ENCODE data around the gene KCNQ1.

KCNQ1 gene

DNA sequence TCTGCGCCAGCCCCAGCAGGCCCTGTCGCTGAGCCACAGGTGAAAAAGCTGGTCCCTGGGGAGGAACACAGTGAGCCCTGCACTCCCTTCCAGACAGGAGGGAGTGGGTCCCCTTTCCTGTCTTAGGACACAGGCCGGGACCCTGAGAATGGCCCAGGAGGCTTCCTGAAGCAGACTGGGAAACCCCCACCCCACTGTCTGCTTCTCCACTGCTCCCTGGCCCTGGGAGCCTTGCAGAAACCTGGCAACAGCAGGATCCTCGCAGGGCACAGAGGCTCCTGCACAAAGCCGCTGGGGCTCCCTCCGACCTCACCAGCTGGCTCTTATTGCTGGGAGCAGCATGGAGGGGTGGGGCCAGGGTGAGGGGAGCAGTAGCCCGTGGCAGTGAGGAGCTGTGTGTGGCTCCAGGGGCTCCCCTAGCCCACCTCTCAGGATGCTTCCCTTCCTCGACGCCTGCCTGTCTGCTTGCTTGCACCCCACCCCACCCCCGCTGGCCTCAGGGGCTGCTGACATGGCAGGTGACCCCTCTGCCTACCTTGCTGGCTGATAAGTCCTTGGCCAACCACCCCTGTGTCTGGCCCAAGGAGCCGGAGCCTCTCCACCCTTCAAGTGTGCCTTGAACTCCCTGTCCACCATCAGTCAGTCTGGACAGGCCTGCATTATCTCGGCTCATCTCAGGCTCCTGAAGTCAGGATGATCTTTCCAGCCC, 327.1 kb downstream of the KCNQ1 start:
- no peak overlapping the region for H3K27ac ChIP-seq
- TF ChIP-seq, protein P1, sequence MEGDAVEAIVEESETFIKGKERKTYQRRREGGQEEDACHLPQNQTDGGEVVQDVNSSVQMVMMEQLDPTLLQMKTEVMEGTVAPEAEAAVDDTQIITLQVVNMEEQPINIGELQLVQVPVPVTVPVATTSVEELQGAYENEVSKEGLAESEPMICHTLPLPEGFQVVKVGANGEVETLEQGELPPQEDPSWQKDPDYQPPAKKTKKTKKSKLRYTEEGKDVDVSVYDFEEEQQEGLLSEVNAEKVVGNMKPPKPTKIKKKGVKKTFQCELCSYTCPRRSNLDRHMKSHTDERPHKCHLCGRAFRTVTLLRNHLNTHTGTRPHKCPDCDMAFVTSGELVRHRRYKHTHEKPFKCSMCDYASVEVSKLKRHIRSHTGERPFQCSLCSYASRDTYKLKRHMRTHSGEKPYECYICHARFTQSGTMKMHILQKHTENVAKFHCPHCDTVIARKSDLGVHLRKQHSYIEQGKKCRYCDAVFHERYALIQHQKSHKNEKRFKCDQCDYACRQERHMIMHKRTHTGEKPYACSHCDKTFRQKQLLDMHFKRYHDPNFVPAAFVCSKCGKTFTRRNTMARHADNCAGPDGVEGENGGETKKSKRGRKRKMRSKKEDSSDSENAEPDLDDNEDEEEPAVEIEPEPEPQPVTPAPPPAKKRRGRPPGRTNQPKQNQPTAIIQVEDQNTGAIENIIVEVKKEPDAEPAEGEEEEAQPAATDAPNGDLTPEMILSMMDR (conservative IDR thresholded peaks at IDR 0.05), result no peak

DNA sequence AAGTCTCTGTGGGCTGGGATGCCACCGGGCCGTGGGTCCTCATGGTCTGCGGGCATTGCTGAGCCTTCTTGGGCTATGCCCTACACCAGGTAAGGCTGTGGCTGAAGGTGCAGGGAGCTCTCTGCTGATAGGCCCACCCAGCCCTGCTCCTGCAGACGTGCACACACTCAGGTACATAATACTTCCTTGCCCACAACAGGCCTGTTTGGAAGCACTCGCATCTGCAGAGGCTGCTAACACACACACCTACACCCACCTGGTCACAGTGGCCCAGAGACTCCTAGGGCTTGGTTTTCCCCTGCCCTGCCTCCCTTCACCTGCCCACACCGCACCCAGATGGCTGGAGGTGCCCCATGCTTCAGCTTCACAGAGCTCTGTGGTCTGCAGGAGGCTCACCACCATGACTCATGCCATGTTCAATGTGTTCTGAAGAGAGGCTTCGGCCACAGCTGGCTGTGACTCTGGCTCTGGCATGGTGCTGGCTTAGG, 327.8 kb downstream of the KCNQ1 start:
- TF ChIP-seq, protein P1 (conservative IDR thresholded peaks at IDR 0.05), result no peak
- H3K27ac ChIP-seq, result no peak overlapping the region

DNA sequence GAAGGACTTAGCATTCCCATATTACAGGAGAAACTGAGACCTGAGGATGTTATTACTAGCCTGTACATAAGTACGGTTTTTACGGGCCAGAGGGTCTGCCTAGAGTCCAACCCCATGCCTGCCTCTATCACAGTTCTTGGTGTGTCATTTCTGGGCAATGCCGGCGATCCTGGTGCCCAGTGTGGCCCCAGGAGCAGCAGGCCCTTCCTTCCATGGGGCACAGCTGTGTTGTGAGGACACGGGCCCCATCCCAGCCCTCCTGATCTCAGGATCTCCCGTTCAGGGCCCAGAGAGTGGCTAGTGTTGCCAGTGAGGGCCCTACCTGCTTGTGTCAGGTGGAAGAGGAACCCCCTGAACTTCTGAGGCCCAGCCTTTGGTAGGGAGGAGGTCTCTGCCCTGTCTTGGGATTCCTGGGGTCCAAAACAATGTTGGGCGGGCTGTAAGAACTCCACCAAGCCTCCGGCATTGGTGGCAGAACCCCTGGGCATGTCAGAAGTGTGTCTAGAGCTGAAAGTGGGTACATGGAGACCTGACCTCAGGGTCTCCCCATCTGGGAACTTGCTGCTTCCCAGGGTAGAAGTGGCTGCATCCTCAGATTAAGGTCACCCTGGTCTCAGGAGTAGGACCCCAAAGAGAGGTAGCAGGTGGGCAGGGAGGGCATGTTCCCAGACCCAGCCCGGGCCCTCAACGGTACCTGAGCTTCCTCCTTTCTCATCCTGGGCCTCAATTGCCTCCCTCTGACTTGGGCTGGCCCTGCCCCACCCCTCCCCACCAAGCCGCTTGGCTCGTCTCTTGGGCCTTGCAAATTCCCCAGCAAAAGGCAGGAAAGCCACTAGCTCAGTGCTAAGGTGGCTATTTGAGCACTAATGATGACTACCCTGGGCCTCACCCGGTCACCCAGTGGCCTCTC, 329.6 kb downstream of the KCNQ1 start:
- TF ChIP-seq, protein P1 (conservative IDR thresholded peaks at IDR 0.05), result no peak
- no peak overlapping the region for H3K27ac ChIP-seq

DNA sequence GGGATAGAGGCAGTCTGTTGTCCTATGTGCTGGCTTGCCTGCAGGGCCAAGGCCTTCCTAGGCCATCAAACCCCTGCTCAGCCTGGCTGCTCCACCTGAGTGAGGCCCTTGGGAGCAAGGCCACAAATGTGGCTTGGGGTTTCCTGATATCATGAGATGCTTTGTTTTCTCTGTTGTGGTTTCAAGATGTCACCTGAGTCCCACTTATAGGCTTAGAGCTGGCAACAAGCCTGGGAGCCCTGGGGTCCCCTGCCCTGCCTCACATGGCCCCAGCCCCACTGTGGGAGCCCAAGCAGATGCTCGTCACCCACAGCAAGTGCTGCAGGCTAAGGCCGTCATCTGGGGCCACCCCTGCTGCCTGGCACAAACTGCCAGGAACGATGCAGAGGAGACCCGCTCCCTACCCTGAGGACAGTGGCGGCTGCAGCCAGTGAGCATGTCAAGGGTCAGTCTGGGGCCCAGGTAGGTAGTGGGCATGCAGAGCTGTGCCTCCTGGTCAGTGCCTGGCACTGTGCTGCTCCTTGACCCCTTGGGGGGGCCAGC, 330.3 kb downstream of the KCNQ1 start:
- H3K27ac ChIP-seq, result no peak overlapping the region
- TF ChIP-seq, protein P1 (conservative IDR thresholded peaks at IDR 0.05), result no peak

DNA sequence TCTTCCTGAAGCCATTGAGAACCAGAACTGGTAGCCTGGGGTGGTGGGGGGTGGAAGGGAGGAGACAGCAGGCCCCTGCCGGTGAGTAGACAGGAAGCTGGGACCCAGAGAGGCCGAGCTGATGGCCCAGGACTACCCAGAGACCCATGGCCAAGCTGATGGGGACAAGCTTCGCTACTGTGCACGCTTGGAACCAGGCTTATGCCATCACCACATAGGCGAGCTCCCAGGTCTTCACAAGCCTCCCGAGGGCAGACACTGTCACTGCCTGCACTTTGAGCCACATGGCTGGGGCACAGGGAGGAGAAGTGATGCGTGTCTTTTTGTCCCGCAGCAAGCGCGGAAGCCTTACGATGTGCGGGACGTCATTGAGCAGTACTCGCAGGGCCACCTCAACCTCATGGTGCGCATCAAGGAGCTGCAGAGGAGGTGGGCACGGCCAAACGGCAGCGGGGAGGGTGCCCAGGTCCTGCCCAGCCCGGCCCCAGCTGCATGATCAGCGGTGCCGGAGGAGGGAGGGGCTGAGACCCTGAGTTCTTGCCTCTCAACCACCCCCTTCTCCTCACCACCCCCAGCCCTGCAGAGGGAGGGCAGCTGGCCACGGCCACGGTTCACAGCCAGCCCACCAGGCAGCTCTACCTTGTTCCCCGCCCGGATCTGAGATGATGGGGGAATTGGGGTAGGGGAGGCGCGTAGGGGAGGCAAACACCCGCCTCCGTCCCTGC, 331.0 kb downstream of the KCNQ1 start:
- TF ChIP-seq, protein P1 (conservative IDR thresholded peaks at IDR 0.05), result no peak
- H3K27ac ChIP-seq, result no peak overlapping the region

DNA sequence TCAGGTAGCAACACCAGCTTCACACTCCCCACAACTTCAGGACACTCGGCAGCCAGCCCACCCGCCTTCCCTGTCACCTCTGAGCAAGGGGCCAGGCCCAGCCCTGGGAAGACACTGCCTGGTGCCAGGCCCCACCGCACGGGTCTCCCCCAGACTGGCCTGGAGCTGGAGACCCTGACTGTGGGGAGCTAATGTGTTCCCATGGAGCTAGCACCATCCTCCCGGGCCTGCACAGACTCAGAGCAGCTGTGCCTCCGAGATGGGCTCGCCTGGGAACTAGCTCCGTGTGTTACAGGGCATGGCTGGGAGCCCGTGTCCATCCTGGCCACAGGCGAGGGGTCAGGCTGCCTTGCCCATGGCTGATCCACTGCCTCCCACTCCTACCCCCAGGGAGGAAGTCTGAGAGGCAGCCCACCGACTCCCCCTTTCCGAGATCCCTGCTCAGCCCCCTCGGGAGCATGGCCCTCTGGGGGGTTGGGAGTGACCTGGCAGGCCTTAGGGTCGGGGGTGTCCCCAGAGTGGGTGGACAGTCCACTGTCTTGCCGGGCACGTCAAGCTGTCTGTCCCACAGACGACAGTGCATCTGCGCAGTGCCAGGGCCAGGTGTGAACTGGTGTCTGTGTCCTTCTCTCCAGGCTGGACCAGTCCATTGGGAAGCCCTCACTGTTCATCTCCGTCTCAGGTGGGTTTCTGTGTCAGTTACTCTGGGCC, 331.7 kb downstream of the KCNQ1 start:
- no peak overlapping the region for H3K27ac ChIP-seq
- TF ChIP-seq, protein P1 (conservative IDR thresholded peaks at IDR 0.05), result no peak

Measured in VCaP (cell line).